Neural progenitor cell (in vitro differentiated cells): Measurements from ENCODE around the gene TIMM8B.

Experiments used
- CTCF ChIP-seq: fragments of 200-600 bp; sonication (generic); IDR thresholded peaks from 2 replicates; pipeline ENCODE4 v1.5.1; 2017; ENCODE audit warnings: antibody characterized with exemption, mild to moderate bottlenecking
- EZH2 ChIP-seq: fragments of 200-600 bp; sonication (generic); IDR thresholded peaks from 2 replicates; pipeline ENCODE4 v1.6.1; 2017; ENCODE audit warnings: antibody characterized with exemption, mild to moderate bottlenecking, moderate library complexity
- EZH2phosphoT487 ChIP-seq: fragments of 200-600 bp; sonication (generic); IDR thresholded peaks from 2 replicates; pipeline ENCODE4 v1.6.1; 2017; ENCODE audit warnings: antibody characterized with exemption

GRCh38 chr11:112042961-112043304, 43.6 kb downstream of the TIMM8B start:
- TF ChIP-seq CTCF: no peak
- TF ChIP-seq EZH2: no peak
- TF ChIP-seq EZH2phosphoT487: no peak
